ENCODE measurements around the gene LHX3. TPM values are rescaled to one million over a fixed set of nuclear protein-coding genes. Genes with fewer than 3 reads are reported as not detected.
A peak's percentile ranks its signal among the peaks of the same experiment; 100 is the strongest.

The LHX3 gene
- total RNA-seq, 5 donors from 2014 or later (not counting 1 experiment from before 2014, with no cell fraction given), result 0.13 to 0.42 TPM; not detected in 3

- Mint-ChIP-seq H3K36me3 (no peaks in the 10 kb centered on the region), H3K27ac (no peak overlapping the region), H3K9me3 (no peaks in the 10 kb centered on the region), H3K4me1 (no peaks in the 10 kb centered on the region), H3K4me3 (no peak overlapping the region), H3K27me3 (peaks cover 18 to 24% of the 10 kb centered on the region in 2 donors)
- ChIA-PET POLR2A (no interaction called here), CTCF (no interaction called here)
- H3K4me1 ChIP-seq (ENCODE audit: control insufficient read depth in 1 of 2, extremely low read depth in 1 of 2, insufficient read depth in 2 of 2, low read length in 2 of 2), result peaks cover 0 to 3% of the 10 kb centered on the region in 2 experiments
- peaks cover 0 to 39% of the 10 kb centered on the region in 2 experiments for H3K27me3 ChIP-seq (replicated peaks in 1 of 2; ENCODE audit: control insufficient read depth in 2 of 2, extremely low read depth in 1 of 2, insufficient read depth in 2 of 2, low read length in 1 of 2)
- no peak for DNase-seq
- H3K36me3 ChIP-seq (ENCODE audit: control insufficient read depth in 2 of 2, extremely low read depth in 1 of 2, insufficient read depth in 1 of 2, low read length in 1 of 2), result no peaks in the 10 kb centered on the region
- H3K27ac ChIP-seq (ENCODE audit: low read length), result no peak overlapping the region
- ATAC-seq (replicated peaks in 1 of 4), result no peak
- no peaks in the 10 kb centered on the region for H3K9me3 ChIP-seq
- WGBS (ENCODE audit: insufficient coverage), result 63% methylated on average over 15 of the region's 16 CpGs
- H3K4me3 ChIP-seq (ENCODE audit: control insufficient read depth in 1 of 2, extremely low read depth in 1 of 2, low read length in 1 of 2), result no peak overlapping the region
These were observed 33.7 kb downstream of the LHX3 start for GRCh38 chr9:136171009-136171800.

DNA sequence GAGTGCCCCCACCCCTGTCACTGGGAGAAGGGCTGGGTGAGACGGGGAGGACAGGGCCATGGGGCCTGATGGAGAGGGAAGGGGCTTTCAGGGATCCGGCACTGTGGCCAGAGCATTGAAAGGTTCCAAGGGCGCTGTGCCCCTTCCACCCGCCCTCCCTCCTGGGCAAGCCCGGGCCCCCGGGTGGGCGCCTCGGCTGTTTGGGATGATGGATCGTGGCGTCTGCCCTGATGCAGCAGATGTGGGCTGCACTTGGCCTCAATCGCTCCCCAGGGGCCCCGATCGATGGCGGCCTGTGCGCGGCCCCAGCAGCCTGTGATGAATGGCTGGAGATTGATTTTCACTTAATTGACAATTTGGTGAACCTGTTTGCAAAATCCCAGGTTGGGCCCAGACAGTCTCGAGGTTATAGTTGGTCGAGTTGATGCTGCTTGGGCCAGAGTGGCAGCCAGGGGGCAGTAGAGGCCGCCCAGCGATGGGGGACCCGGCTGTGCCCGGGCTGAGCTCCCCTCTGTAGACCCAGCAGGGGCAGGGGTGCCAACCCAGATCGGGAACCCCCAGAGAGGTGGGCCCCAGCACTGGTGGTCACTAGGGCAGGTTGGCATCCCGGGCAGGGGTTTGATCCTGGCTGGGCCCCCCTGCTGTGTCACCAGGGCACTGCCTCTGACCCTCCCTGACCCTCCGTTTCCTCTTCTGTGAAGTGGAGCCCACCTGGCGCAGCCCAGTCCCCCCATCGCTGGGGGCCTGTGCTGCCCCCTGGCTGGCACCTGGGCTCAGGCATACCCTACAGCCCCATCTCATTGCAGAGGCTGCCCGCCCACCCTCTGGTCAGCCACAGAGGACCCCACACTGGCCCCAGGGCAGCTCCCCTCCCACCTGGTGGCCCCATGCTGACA, 34.7 kb downstream of the LHX3 start:
- Mint-ChIP-seq H3K36me3 (no peaks in the 10 kb centered on the region), H3K9me3 (no peaks in the 10 kb centered on the region), H3K27me3 (peaks cover 18 to 24% of the 10 kb centered on the region in 2 donors), H3K4me3 (no peak overlapping the region), H3K27ac (no peak overlapping the region), H3K4me1 (no peaks in the 10 kb centered on the region)
- CTCF ChIA-PET, result no interaction called here
- ATAC-seq (replicated peaks in 1 of 4) (peak; percentile 30 to 47 (median 42)), DNase-seq (peak in 28 of 35 experiments; percentile 9 to 59 (median 33))
- Histone ChIP-seq H3K9me3 (no peaks in the 10 kb centered on the region), H3K27ac (ENCODE audit: low read length) (no peak overlapping the region), H3K4me1 (ENCODE audit: control insufficient read depth in 1 of 2, extremely low read depth in 1 of 2, insufficient read depth in 2 of 2, low read length in 2 of 2) (peaks cover 0 to 3% of the 10 kb centered on the region in 2 experiments), H3K36me3 (ENCODE audit: control insufficient read depth in 2 of 2, extremely low read depth in 1 of 2, insufficient read depth in 1 of 2, low read length in 1 of 2) (no peaks in the 10 kb centered on the region), H3K4me3 (ENCODE audit: control insufficient read depth in 1 of 2, extremely low read depth in 1 of 2, low read length in 1 of 2) (no peak overlapping the region), H3K27me3 (replicated peaks in 1 of 2; ENCODE audit: control insufficient read depth in 2 of 2, extremely low read depth in 1 of 2, insufficient read depth in 2 of 2, low read length in 1 of 2) (peaks cover 0 to 39% of the 10 kb centered on the region in 2 experiments)
- 44% methylated on average over 26 of the region's 28 CpGs for WGBS (ENCODE audit: insufficient coverage)
- POLR2A ChIA-PET, result no interaction called here

DNA sequence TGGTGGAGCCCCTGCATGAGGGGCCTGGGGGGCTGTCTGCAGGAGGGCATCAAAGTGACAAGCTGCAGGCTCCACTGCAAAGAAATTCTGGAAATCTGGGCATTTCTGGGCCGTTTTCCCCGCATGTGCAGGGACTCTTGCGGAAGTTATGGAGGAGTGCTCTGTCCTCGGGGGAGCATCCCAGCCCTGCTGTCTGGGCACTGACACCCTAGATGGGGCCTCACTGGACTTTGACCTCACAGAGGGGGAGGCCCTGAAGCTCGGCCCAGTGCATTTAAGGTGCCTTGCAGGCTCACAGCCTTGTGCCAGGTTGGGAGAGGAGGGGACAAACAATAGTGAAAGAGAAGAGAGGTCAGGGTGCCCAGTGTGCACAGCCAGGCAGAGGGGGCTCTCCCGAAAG, 35.4 kb downstream of the LHX3 start:
- ATAC-seq (replicated peaks in 1 of 4) (no peak), DNase-seq (no peak)
- H3K9me3 Mint-ChIP-seq, result no peaks in the 10 kb centered on the region
- ChIA-PET POLR2A (no interaction called here), CTCF (no interaction called here)
- Histone ChIP-seq H3K4me3 (ENCODE audit: control insufficient read depth in 1 of 2, extremely low read depth in 1 of 2, low read length in 1 of 2) (no peak overlapping the region), H3K4me1 (ENCODE audit: control insufficient read depth in 1 of 2, extremely low read depth in 1 of 2, insufficient read depth in 2 of 2, low read length in 2 of 2) (peaks cover 0 to 3% of the 10 kb centered on the region in 2 experiments), H3K36me3 (ENCODE audit: control insufficient read depth in 2 of 2, extremely low read depth in 1 of 2, insufficient read depth in 1 of 2, low read length in 1 of 2) (no peaks in the 10 kb centered on the region), H3K9me3 (no peaks in the 10 kb centered on the region), H3K27me3 (replicated peaks in 1 of 2; ENCODE audit: control insufficient read depth in 2 of 2, extremely low read depth in 1 of 2, insufficient read depth in 2 of 2, low read length in 1 of 2) (peaks cover 0 to 41% of the 10 kb centered on the region in 2 experiments), H3K27ac (ENCODE audit: low read length) (no peak overlapping the region)
- H3K4me3 Mint-ChIP-seq, result no peak overlapping the region
- no peaks in the 10 kb centered on the region for H3K4me1 Mint-ChIP-seq
- H3K27me3 Mint-ChIP-seq, result peaks cover 18 to 24% of the 10 kb centered on the region in 2 donors
- WGBS (ENCODE audit: insufficient coverage), result 80% methylated on average over 4 of the region's 6 CpGs
- H3K27ac Mint-ChIP-seq, result no peak overlapping the region
- H3K36me3 Mint-ChIP-seq, result no peaks in the 10 kb centered on the region

DNA sequence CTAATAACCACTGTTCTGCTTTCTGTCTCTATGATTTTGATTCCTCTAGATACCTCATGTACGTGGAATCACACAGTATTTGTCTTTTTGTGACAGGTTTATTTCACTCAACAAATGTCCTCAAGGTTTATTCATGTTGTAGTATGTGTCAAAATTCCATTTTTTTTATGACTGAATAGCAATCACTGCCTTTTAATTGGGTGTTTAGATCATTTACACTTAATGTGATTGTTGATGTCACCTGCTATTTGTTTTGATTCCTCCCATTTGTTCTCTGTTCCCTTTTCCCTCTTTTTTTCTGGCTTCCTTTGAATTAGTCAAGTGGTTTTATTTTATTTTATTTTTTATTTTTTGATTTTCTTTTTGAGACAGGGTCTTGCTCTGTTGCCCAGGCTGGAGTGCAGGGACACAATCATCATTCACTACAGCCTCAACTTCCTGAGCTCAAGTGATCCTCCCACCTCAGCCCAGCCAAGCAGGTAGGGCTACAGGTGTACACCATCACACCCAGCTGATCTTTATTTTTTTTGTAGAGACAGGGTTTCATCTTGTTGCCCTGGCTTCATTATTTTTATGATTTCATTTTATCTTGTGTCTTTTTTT, 41.6 kb downstream of the LHX3 start:
- Mint-ChIP-seq H3K36me3 (no peaks in the 10 kb centered on the region), H3K4me3 (no peak overlapping the region), H3K4me1 (no peaks in the 10 kb centered on the region), H3K27ac (no peak overlapping the region), H3K9me3 (peaks cover 3 to 4% (median 4%) of the 10 kb centered on the region in 3 donors), H3K27me3 (peaks cover 4 to 5% of the 10 kb centered on the region in 2 donors)
- H3K36me3 ChIP-seq (ENCODE audit: control insufficient read depth in 2 of 2, extremely low read depth in 1 of 2, insufficient read depth in 1 of 2, low read length in 1 of 2), result no peaks in the 10 kb centered on the region
- H3K4me3 ChIP-seq (ENCODE audit: control insufficient read depth in 1 of 2, extremely low read depth in 1 of 2, low read length in 1 of 2), result no peak overlapping the region
- ChIA-PET POLR2A (interaction anchor here in 1 of 2 donors (0.6 kb wide), 1 partner anchor 52 kb away, joined by 3 read pairs; no protein-coding TSS in a partner anchor), CTCF (no interaction called here)
- H3K27me3 ChIP-seq (replicated peaks in 1 of 2; ENCODE audit: control insufficient read depth in 2 of 2, extremely low read depth in 1 of 2, insufficient read depth in 2 of 2, low read length in 1 of 2), result peaks cover 0 to 22% of the 10 kb centered on the region in 2 experiments
- H3K9me3 ChIP-seq, result no peaks in the 10 kb centered on the region
- no peak for ATAC-seq (replicated peaks in 1 of 4)
- no peak overlapping the region for H3K27ac ChIP-seq (ENCODE audit: low read length)
- no peak for DNase-seq
- H3K4me1 ChIP-seq (ENCODE audit: control insufficient read depth in 1 of 2, extremely low read depth in 1 of 2, insufficient read depth in 2 of 2, low read length in 2 of 2), result no peaks in the 10 kb centered on the region
- no CpG with 5 or more reads among the region's 1 CpG for WGBS (ENCODE audit: insufficient coverage)

DNA sequence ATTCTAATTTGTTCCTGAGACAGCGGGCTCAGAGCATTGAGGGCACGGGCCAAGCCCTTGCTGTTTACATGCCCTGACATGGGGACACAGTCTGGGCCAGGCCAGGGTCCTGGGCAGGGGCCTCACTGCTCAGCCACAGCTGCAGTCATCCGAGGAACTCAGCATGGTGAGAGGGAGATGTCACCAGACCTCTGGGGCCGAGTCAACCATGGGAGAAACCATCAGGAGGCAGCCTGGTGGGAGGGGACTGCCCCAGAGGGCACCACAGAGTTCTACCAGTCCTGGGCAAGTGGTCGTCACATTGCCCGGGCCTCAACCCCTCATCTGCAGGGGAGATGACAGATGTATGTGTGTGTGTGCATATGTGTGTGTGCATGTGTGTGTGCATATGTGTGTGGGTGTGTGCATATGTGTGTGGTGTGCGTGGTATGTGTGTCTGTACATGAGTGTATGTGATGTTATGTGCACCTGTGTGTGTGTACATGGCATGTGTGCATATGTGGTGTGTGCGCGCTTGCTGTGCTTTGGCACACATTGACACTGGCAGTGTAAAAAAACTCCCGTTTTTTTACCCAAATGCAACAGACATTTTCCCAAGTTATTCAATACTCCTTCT, 43.8 kb downstream of the LHX3 start:
- H3K9me3 ChIP-seq, result no peaks in the 10 kb centered on the region
- peaks cover 3 to 4% (median 4%) of the 10 kb centered on the region in 3 donors for H3K9me3 Mint-ChIP-seq
- ChIA-PET CTCF (no interaction called here), POLR2A (no interaction called here)
- H3K27ac Mint-ChIP-seq, result no peak overlapping the region
- WGBS (ENCODE audit: insufficient coverage), result 59% methylated on average over 6 of the region's 10 CpGs
- H3K27ac ChIP-seq (ENCODE audit: low read length), result no peak overlapping the region
- no peaks in the 10 kb centered on the region for H3K36me3 Mint-ChIP-seq
- no peaks in the 10 kb centered on the region for H3K4me1 Mint-ChIP-seq
- no peaks in the 10 kb centered on the region for H3K4me1 ChIP-seq (ENCODE audit: control insufficient read depth in 1 of 2, extremely low read depth in 1 of 2, insufficient read depth in 2 of 2, low read length in 2 of 2)
- H3K36me3 ChIP-seq (ENCODE audit: control insufficient read depth in 2 of 2, extremely low read depth in 1 of 2, insufficient read depth in 1 of 2, low read length in 1 of 2), result no peaks in the 10 kb centered on the region
- H3K4me3 Mint-ChIP-seq, result no peak overlapping the region
- H3K27me3 ChIP-seq (replicated peaks in 1 of 2; ENCODE audit: control insufficient read depth in 2 of 2, extremely low read depth in 1 of 2, insufficient read depth in 2 of 2, low read length in 1 of 2), result peaks cover 0 to 29% of the 10 kb centered on the region in 2 experiments
- DNase-seq (no peak), ATAC-seq (replicated peaks in 1 of 4) (no peak)
- H3K4me3 ChIP-seq (ENCODE audit: control insufficient read depth in 1 of 2, extremely low read depth in 1 of 2, low read length in 1 of 2), result no peak overlapping the region
- H3K27me3 Mint-ChIP-seq, result peaks cover 2 to 3% of the 10 kb centered on the region in 2 donors

DNA sequence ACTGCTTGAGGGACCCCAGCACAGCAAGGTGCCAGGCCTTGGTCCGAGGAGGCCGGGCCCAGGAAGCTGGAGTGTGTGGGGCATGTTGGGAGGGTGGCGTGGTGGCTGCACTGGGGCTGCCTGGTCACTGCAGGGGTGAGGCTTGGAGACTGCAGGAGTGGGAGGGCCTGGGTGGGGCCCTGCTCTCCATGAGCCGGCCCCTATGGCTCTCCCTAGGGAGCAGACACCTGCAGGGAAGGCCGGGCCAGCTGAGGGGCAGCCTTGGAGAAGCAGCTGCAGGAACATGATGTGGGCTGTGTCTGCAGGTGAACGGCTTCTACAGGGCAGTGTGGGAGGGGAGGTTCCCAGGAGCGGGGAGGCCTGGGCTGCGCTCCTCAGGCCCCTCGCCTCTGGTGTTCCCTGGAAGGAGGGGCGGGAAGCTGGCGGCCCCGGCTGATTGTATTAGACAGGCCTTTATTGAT, 44.5 kb downstream of the LHX3 start:
- H3K27me3 Mint-ChIP-seq, result peaks cover 3 to 4% of the 10 kb centered on the region in 2 donors
- Histone ChIP-seq H3K9me3 (no peaks in the 10 kb centered on the region), H3K36me3 (ENCODE audit: control insufficient read depth in 2 of 2, extremely low read depth in 1 of 2, insufficient read depth in 1 of 2, low read length in 1 of 2) (no peaks in the 10 kb centered on the region), H3K4me1 (ENCODE audit: control insufficient read depth in 1 of 2, extremely low read depth in 1 of 2, insufficient read depth in 2 of 2, low read length in 2 of 2) (no peaks in the 10 kb centered on the region), H3K27ac (ENCODE audit: low read length) (no peak overlapping the region), H3K27me3 (replicated peaks in 1 of 2; ENCODE audit: control insufficient read depth in 2 of 2, extremely low read depth in 1 of 2, insufficient read depth in 2 of 2, low read length in 1 of 2) (peaks cover 0 to 35% of the 10 kb centered on the region in 2 experiments), H3K4me3 (ENCODE audit: control insufficient read depth in 1 of 2, extremely low read depth in 1 of 2, low read length in 1 of 2) (no peak overlapping the region)
- POLR2A ChIA-PET, result no interaction called here
- ATAC-seq (replicated peaks in 1 of 4) (no peak), DNase-seq (no peak)
- no peak overlapping the region for H3K4me3 Mint-ChIP-seq
- WGBS (ENCODE audit: insufficient coverage), result 83% methylated on average over 7 of the region's 12 CpGs
- CTCF ChIA-PET, result no interaction called here
- H3K9me3 Mint-ChIP-seq, result peaks cover 3 to 4% (median 4%) of the 10 kb centered on the region in 3 donors
- no peaks in the 10 kb centered on the region for H3K4me1 Mint-ChIP-seq
- H3K36me3 Mint-ChIP-seq, result no peaks in the 10 kb centered on the region
- no peak overlapping the region for H3K27ac Mint-ChIP-seq

All from T-cell (primary cell).